Uterus (tissue), 2 donors: ENCODE data around the gene MTIF2.

Source experiments
- CTCF ChIP-seq, 4 experiments: fragments of 200-600 bp in 2 of 4; fragments of 450-650 bp in 2 of 4; sonication (generic) in 2 of 4; IDR thresholded peaks; one replicate each; pipeline ENCODE4 v1.5.1; 2016 to 2019; ENCODE audit warnings: antibody characterized with exemption in 4 of 4, mild to moderate bottlenecking in 2 of 4, moderate library complexity in 1 of 4
- POLR2A ChIP-seq, 2 donors: fragments of 450-650 bp; IDR thresholded peaks; one replicate each; pipeline ENCODE4 v1.6.1; 2016; ENCODE audit warnings: antibody characterized with exemption in 2 of 2, mild to moderate bottlenecking in 1 of 2, moderate library complexity in 1 of 2

DNA sequence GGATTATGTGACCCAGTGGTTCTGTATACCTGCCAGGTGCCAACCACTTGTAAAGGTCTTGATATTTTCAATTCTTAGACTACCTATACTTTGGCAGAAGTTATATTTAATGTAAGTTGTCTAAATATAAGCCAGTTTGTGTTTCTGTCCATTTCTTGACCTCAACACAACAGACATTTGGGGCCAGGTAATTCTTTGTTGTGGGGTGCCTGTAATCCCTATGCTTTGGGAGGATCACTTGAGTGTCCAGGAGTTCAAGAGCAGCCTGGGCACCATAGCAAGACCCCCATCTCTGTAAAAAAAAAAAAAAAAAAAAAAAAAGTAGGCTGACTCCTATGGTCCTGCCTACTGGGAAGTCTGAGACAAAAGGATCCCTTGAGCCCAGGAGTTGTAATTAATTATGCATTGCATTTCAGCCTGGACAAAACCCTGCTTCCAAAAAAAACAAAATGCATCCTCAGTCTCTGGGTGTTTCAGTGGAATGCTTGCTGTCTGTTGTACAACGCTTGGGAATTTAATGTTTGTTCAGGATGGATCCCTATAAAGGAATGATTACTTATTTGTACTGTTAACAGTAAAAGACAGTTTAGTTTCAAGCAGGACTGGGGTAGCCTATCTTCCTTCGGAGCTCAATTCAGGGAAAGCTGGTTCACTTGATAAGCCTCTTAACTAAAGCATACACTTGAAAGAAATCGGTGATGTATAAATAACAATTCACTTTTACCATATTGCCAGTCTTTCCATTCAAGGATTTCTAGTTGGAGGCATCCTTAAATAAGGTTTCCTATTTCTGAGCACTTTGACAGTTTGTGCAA lies 33.1 kb downstream of the MTIF2 start:
- TF ChIP-seq CTCF (IDR thresholded peaks at IDR 0.05) (no peak), POLR2A (IDR thresholded peaks at IDR 0.05) (no peak)
